ENCODE results near the gene NTPCR. TPM values are rescaled to one million over a fixed set of nuclear protein-coding genes. Genes with fewer than 3 reads are reported as not detected.

The NTPCR gene
- total and polyA plus RNA-seq, 2 donors (not counting 3 experiments of a cell fraction or from before 2014, with no cell fraction given): 13.2 to 35.3 TPM

GRCh38 chr1:232980986-232981560, 30.7 kb downstream of the NTPCR start:
- CTCF ChIA-PET: no interaction called here
- no peaks in the 10 kb centered on the region for H4K20me1 ChIP-seq (replicated peaks; ENCODE audit: control insufficient read depth, extremely low read depth, insufficient read depth, low read length)
- no peak overlapping the region for H3K27ac ChIP-seq (ENCODE audit: insufficient read depth, low read depth, low read length)
- H2AFZ ChIP-seq (ENCODE audit: low read depth, low read length): no peak overlapping the region
- no peaks in the 10 kb centered on the region for H3K79me2 ChIP-seq (ENCODE audit: control insufficient read depth, insufficient read depth, low read length)
- intact Hi-C loops (cut with micrococcal nuclease) (no loop called here), dilution Hi-C loops (cut with MboI; ENCODE audit: extremely low pct_ligation_motif_present, low sequenced_read_pairs) (no loop called here)
- no peak overlapping the region for H3K4me3 ChIP-seq (replicated peaks in 1 of 3; ENCODE audit: insufficient read depth in 1 of 3, low read depth in 1 of 3, low read length in 3 of 3)
- no peak overlapping the region for H3K4me2 ChIP-seq (ENCODE audit: insufficient read depth, low read length)
- no peak for TF ChIP-seq EZH2 (IDR thresholded peaks at IDR 0.05; ENCODE audit: borderline replicate concordance, low read depth, low read length, severe bottlenecking)
- TF ChIP-seq MYC (IDR thresholded peaks at IDR 0.05; ENCODE audit: low read depth, low read length): no peak
- no peak for TF ChIP-seq FOS (IDR thresholded peaks at IDR 0.05; ENCODE audit: borderline replicate concordance, insufficient read depth, low read length)
- no peak for TF ChIP-seq JUN (IDR thresholded peaks at IDR 0.05; ENCODE audit: borderline replicate concordance, insufficient read depth, insufficient read length, low read depth)
- TF ChIP-seq POLR2AphosphoS5 (IDR thresholded peaks at IDR 0.05; ENCODE audit: insufficient read depth, low read depth, low read length): no peak
- no peak for TF ChIP-seq POLR2A (IDR thresholded peaks at IDR 0.05; ENCODE audit: low read depth, low read length)
- no peak for TF ChIP-seq MAX (IDR thresholded peaks at IDR 0.05; ENCODE audit: insufficient read depth, insufficient read length)
- no peak for TF ChIP-seq GATA2 (IDR thresholded peaks at IDR 0.05; ENCODE audit: insufficient read depth, insufficient read length, low read depth, low read length)
- TF ChIP-seq, protein P1, sequence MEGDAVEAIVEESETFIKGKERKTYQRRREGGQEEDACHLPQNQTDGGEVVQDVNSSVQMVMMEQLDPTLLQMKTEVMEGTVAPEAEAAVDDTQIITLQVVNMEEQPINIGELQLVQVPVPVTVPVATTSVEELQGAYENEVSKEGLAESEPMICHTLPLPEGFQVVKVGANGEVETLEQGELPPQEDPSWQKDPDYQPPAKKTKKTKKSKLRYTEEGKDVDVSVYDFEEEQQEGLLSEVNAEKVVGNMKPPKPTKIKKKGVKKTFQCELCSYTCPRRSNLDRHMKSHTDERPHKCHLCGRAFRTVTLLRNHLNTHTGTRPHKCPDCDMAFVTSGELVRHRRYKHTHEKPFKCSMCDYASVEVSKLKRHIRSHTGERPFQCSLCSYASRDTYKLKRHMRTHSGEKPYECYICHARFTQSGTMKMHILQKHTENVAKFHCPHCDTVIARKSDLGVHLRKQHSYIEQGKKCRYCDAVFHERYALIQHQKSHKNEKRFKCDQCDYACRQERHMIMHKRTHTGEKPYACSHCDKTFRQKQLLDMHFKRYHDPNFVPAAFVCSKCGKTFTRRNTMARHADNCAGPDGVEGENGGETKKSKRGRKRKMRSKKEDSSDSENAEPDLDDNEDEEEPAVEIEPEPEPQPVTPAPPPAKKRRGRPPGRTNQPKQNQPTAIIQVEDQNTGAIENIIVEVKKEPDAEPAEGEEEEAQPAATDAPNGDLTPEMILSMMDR (IDR thresholded peaks at IDR 0.05; ENCODE audit: extremely low read depth in 1 of 2, insufficient read depth in 1 of 2, low read depth in 1 of 2, low read length in 2 of 2): no peak
- no peaks in the 10 kb centered on the region for H3K9me3 ChIP-seq (replicated peaks; ENCODE audit: control insufficient read depth, insufficient read depth, low read length)
- no TSS peak for BruUV-seq (replicated peaks)
- H3K9me1 ChIP-seq (replicated peaks; ENCODE audit: control insufficient read depth, extremely low read depth, insufficient read depth, low read length): no peaks in the 10 kb centered on the region
- peaks cover 0 to 1% of the 10 kb centered on the region in 2 experiments for H3K36me3 ChIP-seq (ENCODE audit: control insufficient read depth in 2 of 2, extremely low read depth in 1 of 2, insufficient read depth in 2 of 2, low read length in 2 of 2)
- no peak for FAIRE-seq
- DNase-seq (ENCODE audit: low read depth, low spot score): no peak
- POLR2A ChIA-PET: no interaction called here
- no peaks in the 10 kb centered on the region for H3K4me1 ChIP-seq (ENCODE audit: control insufficient read depth, extremely low read depth, insufficient read depth, low read length)
- H3K27me3 ChIP-seq (ENCODE audit: control insufficient read depth in 2 of 2, insufficient read depth in 2 of 2, low read length in 2 of 2): no peaks in the 10 kb centered on the region
- H3K9ac ChIP-seq (replicated peaks; ENCODE audit: extremely low read depth, insufficient read depth, low read length): no peak overlapping the region
